Measurements from ENCODE around the gene PIK3AP1.
A peak's percentile ranks its signal among the peaks of the same experiment; 100 is the strongest.

PIK3AP1 gene

DNA sequence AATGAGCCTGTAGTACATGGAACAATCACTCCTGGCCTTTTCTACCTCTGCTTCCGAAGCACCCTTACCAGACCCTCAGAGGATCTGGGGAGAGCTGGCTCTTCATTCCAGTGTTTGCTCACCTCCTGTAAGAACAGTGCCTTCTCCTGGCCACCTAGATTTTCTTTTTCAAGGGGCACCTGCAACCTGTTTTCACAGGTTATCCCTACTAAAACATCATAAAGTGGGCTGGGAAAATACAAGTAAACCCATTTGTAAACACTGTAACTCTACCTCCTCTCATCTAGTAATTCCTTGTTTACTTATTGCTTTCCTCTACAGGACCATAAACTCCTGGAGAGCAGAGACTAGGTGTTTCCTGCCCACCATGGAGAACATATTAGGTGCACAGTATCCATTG, 1.1 kb downstream of the PIK3AP1 start:
- Histone ChIP-seq H3K9me3 (ENCODE audit: control insufficient read depth, insufficient read depth, low read length) (no peaks in the 10 kb centered on the region), H3K36me3 (ENCODE audit: control insufficient read depth, insufficient read depth, low read length) (no peaks in the 10 kb centered on the region), H3K4me3 (ENCODE audit: low read depth, low read length) (peak overlapping the region; percentile 76), H3K27me3 (ENCODE audit: control insufficient read depth, insufficient read depth, low read length) (peaks cover 3% of the 10 kb centered on the region), H3K9ac (ENCODE audit: low read depth, low read length) (no peak overlapping the region), H3K4me1 (ENCODE audit: control insufficient read depth, insufficient read depth, low read length) (peaks cover 14% of the 10 kb centered on the region)

DNA sequence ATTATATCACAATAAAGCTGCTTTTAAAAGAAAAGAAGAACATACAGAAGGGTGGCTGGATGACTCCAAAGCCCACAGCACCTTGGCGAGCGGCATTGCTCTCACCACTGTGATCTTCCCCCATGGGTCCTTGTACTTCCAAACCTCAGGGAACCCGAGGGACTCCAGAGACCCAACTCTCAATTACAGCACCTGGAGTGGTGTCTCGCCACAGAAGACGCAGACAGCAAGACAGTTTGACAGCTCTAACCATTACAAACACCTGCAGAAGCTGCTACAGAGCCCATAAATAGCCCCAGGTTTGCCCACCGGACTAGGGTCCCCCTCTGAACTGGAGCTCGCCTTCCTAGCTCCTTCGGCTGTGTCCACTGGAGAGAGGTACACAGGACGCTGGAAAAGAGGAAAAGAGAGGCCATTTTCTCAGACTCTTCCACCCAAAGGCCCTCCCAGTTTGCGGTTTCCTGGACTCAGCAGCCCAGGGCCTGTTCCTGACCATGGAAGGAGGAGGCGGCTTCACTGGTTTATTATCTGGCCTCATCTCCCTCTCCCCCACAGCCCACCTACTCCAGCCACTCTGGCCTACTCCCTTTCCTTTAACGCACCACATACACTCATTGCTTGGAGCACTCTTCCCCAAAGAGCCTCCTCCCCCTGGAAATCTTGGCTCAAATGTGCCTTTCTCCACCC, 1.9 kb downstream of the PIK3AP1 start:
- no peaks in the 10 kb centered on the region for H3K36me3 ChIP-seq (ENCODE audit: control insufficient read depth, insufficient read depth, low read length)

DNA sequence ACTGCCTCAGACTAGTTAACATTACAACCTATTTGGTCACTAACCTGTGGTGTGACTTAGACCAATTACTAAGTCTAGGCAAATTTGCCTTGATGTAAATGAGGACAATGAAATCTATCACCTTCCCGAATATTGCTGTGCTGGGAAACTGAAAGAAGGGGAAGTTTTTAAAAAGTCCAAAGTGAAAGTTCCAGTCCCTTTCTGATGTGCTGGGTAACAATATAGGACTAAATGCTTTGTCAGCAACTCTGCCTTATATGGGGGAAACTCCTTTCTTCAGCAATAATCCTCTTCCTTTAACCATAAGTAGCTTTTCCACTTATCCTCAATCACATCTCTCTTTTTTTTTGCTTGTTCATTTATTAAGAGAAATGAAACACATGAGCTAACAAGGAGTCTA, 3.9 kb downstream of the PIK3AP1 start:
- H3K36me3 ChIP-seq (ENCODE audit: control insufficient read depth, insufficient read depth, low read length): no peaks in the 10 kb centered on the region
- no peak overlapping the region for H3K9ac ChIP-seq (ENCODE audit: low read depth, low read length)
- H3K4me1 ChIP-seq (ENCODE audit: control insufficient read depth, insufficient read depth, low read length): peaks cover 10% of the 10 kb centered on the region
- H3K9me3 ChIP-seq (ENCODE audit: control insufficient read depth, insufficient read depth, low read length): no peaks in the 10 kb centered on the region
- H3K27me3 ChIP-seq (ENCODE audit: control insufficient read depth, insufficient read depth, low read length): peaks cover 3% of the 10 kb centered on the region
- no peak overlapping the region for H3K4me3 ChIP-seq (ENCODE audit: low read depth, low read length)

More for the DNA sequence above, 1.9 kb downstream of the PIK3AP1 start:
- Histone ChIP-seq H3K9ac (ENCODE audit: low read depth, low read length) (no peak overlapping the region), H3K4me3 (ENCODE audit: low read depth, low read length) (no peak overlapping the region), H3K4me1 (ENCODE audit: control insufficient read depth, insufficient read depth, low read length) (peaks cover 14% of the 10 kb centered on the region), H3K27me3 (ENCODE audit: control insufficient read depth, insufficient read depth, low read length) (peaks cover 3% of the 10 kb centered on the region), H3K9me3 (ENCODE audit: control insufficient read depth, insufficient read depth, low read length) (no peaks in the 10 kb centered on the region)

DNA sequence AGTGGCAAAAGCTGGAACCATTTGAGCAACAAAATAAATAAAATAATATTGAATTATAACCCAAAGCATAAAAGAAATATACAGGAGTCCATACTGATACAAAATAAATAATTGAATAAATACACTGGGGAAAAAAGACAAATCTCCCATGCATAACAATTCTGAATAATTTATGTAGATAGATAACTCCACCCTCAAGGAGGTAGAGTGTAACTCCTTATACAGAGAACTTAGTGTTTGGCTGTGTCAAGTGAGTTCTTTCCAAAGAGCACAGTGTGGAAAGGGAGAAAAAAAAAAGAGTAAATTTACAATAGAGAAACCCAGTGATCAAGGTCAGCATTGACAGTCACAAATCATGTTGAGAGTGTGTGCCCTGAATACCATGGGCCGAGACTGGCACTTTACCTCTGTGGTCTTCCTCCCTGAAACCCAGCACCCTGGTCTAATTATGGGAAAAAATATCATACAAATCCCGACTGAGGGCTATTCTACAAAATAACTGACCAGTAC, 5.5 kb downstream of the PIK3AP1 start:
- H3K9ac ChIP-seq (ENCODE audit: low read depth, low read length): no peak overlapping the region
- H3K4me3 ChIP-seq (ENCODE audit: low read depth, low read length): no peak overlapping the region
- H3K4me1 ChIP-seq (ENCODE audit: control insufficient read depth, insufficient read depth, low read length): peaks cover 4% of the 10 kb centered on the region
- H3K36me3 ChIP-seq (ENCODE audit: control insufficient read depth, insufficient read depth, low read length): no peaks in the 10 kb centered on the region
- H3K27me3 ChIP-seq (ENCODE audit: control insufficient read depth, insufficient read depth, low read length): peaks cover 3% of the 10 kb centered on the region
- no peaks in the 10 kb centered on the region for H3K9me3 ChIP-seq (ENCODE audit: control insufficient read depth, insufficient read depth, low read length)

DNA sequence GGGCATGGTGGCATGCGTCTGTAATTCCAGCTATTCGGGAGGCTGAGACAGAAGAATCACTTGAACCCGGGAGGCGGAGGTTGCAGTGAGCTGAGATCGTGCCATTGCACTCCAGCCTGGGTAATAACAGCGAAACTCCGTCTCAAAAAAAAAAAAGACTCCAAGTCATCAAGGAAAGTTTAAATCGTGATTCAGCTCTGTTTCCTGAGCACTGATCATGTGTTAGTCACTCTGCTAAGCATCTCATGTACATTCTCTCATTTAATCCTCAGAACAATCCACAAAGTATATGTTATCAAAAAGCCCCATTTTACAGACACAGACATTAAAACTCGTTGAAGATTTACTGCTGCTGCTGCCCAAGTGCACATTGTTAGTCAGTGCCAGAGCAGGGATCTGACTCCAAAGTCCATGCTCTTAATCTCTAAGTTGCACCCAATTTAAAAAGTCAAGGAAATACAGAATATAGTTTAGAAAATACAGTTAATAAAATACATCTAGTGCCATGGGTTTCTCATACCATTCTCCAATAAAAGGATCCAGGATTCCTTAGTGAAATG, 6.2 kb downstream of the PIK3AP1 start:
- H3K9ac ChIP-seq (ENCODE audit: low read depth, low read length): no peak overlapping the region
- no peak overlapping the region for H3K4me3 ChIP-seq (ENCODE audit: low read depth, low read length)
- no peaks in the 10 kb centered on the region for H3K27me3 ChIP-seq (ENCODE audit: control insufficient read depth, insufficient read depth, low read length)
- no peaks in the 10 kb centered on the region for H3K4me1 ChIP-seq (ENCODE audit: control insufficient read depth, insufficient read depth, low read length)
- H3K36me3 ChIP-seq (ENCODE audit: control insufficient read depth, insufficient read depth, low read length): peaks cover 2% of the 10 kb centered on the region
- no peaks in the 10 kb centered on the region for H3K9me3 ChIP-seq (ENCODE audit: control insufficient read depth, insufficient read depth, low read length)

DNA sequence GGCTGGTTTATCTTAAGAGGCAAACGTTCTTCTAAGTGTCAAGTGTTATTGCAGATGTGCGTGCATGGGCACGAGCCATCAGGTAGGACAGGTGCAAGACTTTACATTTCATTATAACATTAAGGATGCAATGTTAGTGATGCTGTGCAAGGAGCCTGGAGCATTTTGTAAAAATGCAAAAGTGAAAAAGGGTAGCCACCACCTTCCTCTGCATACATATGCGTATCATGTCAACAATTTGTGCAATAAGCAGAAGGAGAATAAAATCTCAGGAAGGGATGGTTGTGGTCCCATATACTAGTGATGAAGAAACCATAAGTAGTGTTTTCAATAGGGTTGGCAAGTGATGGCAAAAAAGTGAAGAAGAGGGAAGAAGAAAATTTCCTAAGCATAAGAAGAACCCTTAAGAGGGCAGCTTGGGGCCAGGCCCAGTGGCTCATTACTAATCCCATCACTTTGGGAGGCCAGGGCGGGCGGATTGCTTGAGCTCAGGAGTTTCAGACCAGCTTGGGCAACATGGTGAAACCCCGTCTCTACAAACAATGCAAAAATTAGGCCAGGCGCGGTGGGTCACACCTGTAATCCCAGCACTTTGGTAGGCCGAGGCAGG, 7.5 kb downstream of the PIK3AP1 start:
- no peak overlapping the region for H3K4me3 ChIP-seq (ENCODE audit: low read depth, low read length)
- H3K4me1 ChIP-seq (ENCODE audit: control insufficient read depth, insufficient read depth, low read length): no peaks in the 10 kb centered on the region
- no peak overlapping the region for H3K9ac ChIP-seq (ENCODE audit: low read depth, low read length)
- H3K36me3 ChIP-seq (ENCODE audit: control insufficient read depth, insufficient read depth, low read length): peaks cover 2% of the 10 kb centered on the region
- no peaks in the 10 kb centered on the region for H3K9me3 ChIP-seq (ENCODE audit: control insufficient read depth, insufficient read depth, low read length)
- no peaks in the 10 kb centered on the region for H3K27me3 ChIP-seq (ENCODE audit: control insufficient read depth, insufficient read depth, low read length)

DNA sequence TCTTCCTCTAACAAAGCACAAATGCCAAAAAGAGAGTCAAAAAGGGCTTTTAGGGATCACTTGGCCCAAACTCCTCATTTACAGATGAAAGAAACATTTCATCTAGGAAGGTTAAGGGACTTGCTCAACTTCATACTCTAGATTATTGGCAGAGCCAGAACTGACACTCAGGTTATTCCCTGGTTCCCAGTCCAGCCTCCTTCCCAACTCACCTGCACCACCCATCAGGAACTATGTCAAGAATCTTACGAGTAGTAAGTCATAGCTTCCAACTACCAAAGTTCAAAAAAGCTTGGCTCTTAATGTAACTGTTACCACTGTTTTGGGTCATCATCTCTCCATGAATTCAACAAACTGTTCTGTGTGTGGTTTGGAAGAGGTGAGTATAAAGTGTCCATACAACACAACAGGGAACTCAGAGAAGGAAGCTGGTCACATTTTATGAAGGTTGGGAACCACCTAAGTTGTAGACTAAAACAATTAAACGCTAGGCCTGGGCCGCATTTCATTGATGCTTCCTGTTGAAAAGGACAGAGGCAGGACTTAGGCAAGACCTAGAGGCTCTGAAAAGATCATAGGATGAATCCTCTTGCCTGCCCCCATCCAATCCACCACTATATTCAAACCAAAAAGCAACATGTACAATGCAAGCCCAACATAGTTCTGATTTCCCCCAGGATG, 9.1 kb downstream of the PIK3AP1 start:
- Histone ChIP-seq H3K27me3 (ENCODE audit: control insufficient read depth, insufficient read depth, low read length) (no peaks in the 10 kb centered on the region), H3K9me3 (ENCODE audit: control insufficient read depth, insufficient read depth, low read length) (no peaks in the 10 kb centered on the region), H3K4me3 (ENCODE audit: low read depth, low read length) (no peak overlapping the region), H3K36me3 (ENCODE audit: control insufficient read depth, insufficient read depth, low read length) (peaks cover 2% of the 10 kb centered on the region), H3K9ac (ENCODE audit: low read depth, low read length) (no peak overlapping the region), H3K4me1 (ENCODE audit: control insufficient read depth, insufficient read depth, low read length) (no peaks in the 10 kb centered on the region)

DNA sequence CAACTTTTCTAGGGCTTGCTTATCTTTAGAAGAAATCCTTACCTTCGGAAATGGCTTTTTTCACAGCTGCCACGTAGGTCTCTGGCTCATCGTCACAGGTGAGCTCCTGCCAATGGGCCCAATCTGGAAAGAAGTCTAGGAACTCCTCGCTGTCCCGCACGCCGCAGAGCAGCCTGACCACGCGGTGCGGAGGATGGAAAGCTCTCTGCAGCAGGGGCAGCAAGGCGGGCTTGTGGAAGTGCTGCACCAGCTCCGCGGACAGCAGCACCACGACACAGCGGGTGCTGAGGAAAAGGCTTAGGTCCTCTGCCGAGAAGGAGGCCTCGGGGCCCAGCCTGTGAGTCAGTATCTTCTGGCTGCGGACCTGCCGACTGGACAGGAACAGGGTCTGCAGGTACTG, 10.8 kb downstream of the PIK3AP1 start:
- peaks cover 2% of the 10 kb centered on the region for H3K36me3 ChIP-seq (ENCODE audit: control insufficient read depth, insufficient read depth, low read length)
- no peak overlapping the region for H3K9ac ChIP-seq (ENCODE audit: low read depth, low read length)
- H3K4me3 ChIP-seq (ENCODE audit: low read depth, low read length): no peak overlapping the region
- H3K4me1 ChIP-seq (ENCODE audit: control insufficient read depth, insufficient read depth, low read length): no peaks in the 10 kb centered on the region
- H3K9me3 ChIP-seq (ENCODE audit: control insufficient read depth, insufficient read depth, low read length): no peaks in the 10 kb centered on the region
- H3K27me3 ChIP-seq (ENCODE audit: control insufficient read depth, insufficient read depth, low read length): no peaks in the 10 kb centered on the region

DNA sequence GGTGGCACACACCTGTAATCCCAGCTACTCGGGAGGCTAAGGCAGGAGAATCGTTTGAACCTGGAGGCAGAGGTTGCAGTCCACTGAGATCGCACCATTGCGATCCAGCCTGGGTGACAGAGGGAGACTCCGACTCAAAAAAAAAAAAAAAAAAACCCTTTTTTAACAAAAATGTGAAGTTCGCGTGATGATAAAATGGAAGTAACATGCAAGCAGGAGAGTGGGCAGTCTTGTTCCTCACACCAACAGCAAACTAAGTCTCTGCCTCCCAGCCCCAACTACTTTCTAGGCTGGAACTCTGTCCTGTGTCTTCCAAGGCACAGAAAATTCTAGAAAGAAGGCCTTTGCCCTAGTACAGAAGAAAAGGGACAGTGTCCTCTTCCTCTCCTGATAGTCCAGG, 11.3 kb downstream of the PIK3AP1 start:
- Histone ChIP-seq H3K9ac (ENCODE audit: low read depth, low read length) (no peak overlapping the region), H3K9me3 (ENCODE audit: control insufficient read depth, insufficient read depth, low read length) (no peaks in the 10 kb centered on the region), H3K36me3 (ENCODE audit: control insufficient read depth, insufficient read depth, low read length) (peaks cover 2% of the 10 kb centered on the region)

DNA sequence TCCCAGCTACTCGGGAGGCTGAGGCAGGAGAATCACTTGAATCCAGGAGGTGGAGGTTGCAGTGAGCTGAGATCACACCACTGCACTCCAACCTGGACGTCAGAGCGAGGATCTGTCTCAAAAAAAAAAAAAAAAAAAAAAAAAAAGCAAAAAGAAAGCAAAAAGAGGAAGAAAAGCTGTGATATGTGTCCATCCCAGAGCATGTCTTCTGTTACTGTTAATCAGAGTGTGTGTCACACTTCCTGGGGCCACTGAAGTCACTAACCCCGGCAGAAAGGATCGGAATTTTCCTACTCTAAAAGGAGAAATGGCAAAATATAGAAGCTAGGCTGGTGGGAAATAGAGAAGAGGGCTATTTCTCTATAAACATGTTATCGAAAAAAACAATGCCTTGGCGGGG, 11.9 kb downstream of the PIK3AP1 start:
- Histone ChIP-seq H3K4me1 (ENCODE audit: control insufficient read depth, insufficient read depth, low read length) (no peaks in the 10 kb centered on the region), H3K9ac (ENCODE audit: low read depth, low read length) (no peak overlapping the region), H3K36me3 (ENCODE audit: control insufficient read depth, insufficient read depth, low read length) (peaks cover 2% of the 10 kb centered on the region), H3K4me3 (ENCODE audit: low read depth, low read length) (no peak overlapping the region), H3K9me3 (ENCODE audit: control insufficient read depth, insufficient read depth, low read length) (no peaks in the 10 kb centered on the region), H3K27me3 (ENCODE audit: control insufficient read depth, insufficient read depth, low read length) (no peaks in the 10 kb centered on the region)

More for the DNA sequence above, 11.3 kb downstream of the PIK3AP1 start:
- Histone ChIP-seq H3K4me3 (ENCODE audit: low read depth, low read length) (no peak overlapping the region), H3K27me3 (ENCODE audit: control insufficient read depth, insufficient read depth, low read length) (no peaks in the 10 kb centered on the region), H3K4me1 (ENCODE audit: control insufficient read depth, insufficient read depth, low read length) (no peaks in the 10 kb centered on the region)

DNA sequence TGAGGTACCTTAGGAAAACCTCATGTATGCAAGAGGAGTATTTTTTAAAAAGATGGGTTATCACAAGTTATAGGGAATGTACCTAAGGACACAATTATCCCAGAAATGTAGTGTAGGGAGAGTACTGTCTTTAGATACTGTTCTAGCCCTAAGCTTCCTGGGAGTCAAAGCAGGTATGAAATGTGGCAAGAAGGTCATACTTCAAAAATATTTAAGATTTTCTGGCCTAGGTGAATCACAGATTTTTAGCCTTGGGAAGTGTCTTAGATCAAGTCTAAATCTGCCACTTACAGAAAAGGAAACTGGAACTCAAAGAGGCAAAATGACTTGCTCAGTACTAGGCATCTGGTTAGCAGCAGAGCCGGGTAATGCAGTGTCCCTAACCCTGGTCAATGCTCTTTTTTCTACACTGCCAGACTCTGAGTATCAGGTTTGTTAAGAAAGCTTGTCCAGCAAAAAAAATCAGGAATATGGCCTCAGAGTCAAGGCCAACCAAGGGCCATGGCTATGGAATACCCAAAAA, 13.9 kb downstream of the PIK3AP1 start:
- Histone ChIP-seq H3K4me1 (ENCODE audit: control insufficient read depth, insufficient read depth, low read length) (no peaks in the 10 kb centered on the region), H3K9ac (ENCODE audit: low read depth, low read length) (no peak overlapping the region), H3K4me3 (ENCODE audit: low read depth, low read length) (no peak overlapping the region), H3K27me3 (ENCODE audit: control insufficient read depth, insufficient read depth, low read length) (no peaks in the 10 kb centered on the region), H3K9me3 (ENCODE audit: control insufficient read depth, insufficient read depth, low read length) (no peaks in the 10 kb centered on the region), H3K36me3 (ENCODE audit: control insufficient read depth, insufficient read depth, low read length) (peaks cover 2% of the 10 kb centered on the region)
